HG02943 (cell line): ENCODE data around the gene BEND3.
A peak's percentile ranks its signal among the peaks of the same experiment; 100 is the strongest.
"Not testable (repeated sequence)": the region's sequence is repeated elsewhere in the genome, so short reads cannot be mapped to it uniquely, and the experiment has no call there.

Source experiments
- ATAC-seq: cut with Tn5 transposase; IDR thresholded peaks from one replicate; pipeline ENCODE4 v1.9.1; 2021; ENCODE audit warnings: mild to moderate bottlenecking, low read depth, moderate library complexity; ENCODE audit not compliant: unreplicated experiment

The BEND3 gene

DNA sequence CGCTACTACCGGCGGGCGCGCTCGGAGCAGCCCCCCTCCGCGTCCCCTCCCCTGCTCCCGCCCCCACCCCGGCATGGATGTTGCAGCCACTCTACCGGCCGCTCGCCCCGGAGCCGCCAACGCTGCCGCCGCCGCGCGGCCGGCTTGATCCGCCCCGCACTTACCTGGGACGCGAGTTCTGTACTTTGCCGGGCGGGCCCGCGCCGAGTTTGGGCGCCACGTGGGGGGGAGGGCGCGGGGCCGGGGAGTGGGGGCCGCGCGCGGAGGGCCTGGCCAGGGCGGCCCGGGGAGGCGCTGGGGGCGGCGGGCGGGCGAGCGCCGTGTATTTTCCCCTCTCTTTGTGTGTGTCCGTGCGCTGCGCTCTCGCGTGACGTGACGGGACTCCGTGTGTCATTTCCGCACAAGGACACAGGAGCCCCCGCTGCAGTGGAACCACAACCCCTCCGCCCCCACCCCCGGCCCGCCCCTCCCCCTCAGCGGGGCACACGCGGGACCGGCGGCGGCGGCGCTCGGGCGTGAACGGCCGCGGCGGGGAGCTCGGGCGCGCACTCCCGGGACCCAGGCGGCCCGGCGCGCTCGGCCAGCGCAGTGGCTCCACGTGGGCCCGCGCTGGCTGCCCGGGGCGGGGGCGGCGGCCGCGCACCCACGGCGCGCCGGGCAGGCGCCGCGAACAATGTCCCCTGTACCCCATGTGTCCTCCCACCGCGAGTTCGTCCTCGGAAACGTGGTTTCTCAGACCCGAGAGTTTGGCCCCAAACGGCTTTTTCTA lies at the start of gene BEND3:
Gene BEND3, minus strand, starts transcription at position 590 of the 769 bp plus-strand sequence. CDS start 16,230 bp downstream, outside the sequence.
- ATAC-seq: peak; percentile 13

DNA sequence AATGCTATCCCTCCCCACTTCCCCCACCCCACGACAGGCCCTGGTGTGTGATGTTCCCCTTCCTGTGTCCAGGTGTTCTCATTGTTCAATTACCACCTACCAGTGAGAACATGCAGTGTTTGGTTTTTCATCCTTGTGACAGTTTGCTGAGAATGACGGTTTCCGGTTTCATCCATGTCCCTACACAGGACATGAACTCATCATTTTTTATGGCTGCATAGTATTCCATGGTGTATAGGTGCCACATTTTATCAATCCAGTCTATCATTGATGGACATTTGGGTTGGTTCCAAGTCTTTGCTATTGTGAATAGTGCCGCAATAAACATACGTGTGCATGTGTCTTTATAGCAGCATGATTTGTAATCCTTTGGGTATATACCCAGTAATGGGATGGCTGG lies 49.0 kb upstream of the BEND3 start:
- ATAC-seq: not testable (repeated sequence)

DNA sequence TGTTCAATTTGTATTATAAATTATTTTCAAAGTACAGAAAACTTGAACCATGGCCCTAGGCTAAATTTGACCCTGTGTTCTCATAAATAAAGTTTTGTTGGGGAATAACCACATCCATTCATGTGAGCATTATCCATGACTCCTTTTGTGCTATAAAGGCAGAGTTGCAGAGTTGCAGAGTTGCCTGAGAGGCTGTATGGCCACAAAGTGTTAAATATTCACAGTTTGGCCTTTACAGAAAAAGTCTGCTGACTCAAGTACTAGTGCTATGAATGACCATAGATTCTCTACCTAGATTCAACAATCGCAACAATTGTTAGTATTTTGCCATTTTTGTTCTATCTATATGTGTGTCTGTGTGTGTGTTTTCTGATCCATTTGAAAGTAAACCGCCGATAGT lies 46.2 kb upstream of the BEND3 start:
- no peak for ATAC-seq

DNA sequence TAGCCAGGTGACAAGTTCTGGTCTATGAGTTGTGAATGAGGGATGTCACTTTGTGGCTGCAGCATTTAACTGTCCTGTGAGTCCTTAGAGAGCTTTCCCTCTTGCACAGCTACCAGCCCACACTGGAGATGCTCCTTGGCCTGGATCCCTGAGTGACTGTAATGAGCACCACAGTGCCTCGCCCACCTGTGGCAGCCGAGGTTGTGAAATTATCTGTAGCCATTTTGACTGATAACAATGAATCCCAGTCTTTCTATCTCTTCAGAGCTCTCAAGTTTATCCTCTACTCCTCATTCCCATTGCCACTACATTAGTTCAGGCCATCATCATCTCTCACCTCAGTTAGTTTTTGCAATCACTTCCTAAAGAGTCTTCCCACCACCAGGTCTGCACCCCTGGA lies 41.3 kb upstream of the BEND3 start:
- ATAC-seq: no peak

DNA sequence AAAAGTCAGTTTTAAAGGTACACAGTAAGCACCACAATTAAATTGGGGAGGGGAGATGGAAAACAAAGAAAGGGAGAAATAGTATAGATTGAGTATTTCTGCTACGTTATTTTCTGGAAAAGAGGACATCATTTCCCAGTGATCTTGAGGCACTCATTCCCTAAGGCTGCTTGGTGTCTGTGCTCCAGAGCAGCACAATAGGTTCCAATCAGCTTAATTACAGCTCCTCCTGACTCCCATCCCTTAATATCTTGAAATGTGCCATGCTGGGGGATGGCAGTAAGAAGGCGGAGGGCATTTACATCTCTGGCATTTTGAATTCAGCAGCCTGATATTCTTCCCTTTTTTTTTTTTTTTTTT lies 39.5 kb upstream of the BEND3 start:
- ATAC-seq: no peak

DNA sequence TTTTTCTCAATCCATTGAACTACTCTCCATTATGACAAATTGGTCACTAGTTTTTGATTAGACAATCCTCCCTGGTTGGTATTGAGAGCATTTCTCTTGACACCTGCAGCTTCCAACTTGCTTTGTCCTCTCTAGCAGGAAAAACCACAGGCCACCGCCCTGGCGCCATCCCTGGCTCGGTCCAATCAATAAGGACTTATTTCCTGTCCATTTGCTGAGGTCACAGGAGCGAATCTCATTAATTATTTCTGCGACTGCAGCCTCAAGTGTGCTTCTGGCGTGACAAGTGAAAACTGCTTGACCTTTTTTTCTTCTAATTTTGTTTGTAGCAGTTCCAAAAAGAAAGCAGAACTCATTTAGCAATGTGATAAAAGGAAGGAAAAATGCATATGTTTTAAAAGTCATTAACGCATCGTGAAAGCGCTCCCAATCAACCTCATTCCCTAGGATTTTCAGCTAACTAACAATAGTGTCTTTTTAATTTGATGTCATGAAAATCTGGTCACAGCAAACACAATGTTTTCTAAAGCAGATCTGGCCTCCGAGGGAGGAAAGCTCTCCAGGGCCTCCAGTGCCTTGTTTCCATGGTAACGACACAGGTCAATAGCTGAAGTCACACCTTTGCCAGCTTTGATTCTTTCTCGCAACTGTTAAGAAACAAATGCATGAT lies 39.0 kb upstream of the BEND3 start:
- no peak for ATAC-seq

DNA sequence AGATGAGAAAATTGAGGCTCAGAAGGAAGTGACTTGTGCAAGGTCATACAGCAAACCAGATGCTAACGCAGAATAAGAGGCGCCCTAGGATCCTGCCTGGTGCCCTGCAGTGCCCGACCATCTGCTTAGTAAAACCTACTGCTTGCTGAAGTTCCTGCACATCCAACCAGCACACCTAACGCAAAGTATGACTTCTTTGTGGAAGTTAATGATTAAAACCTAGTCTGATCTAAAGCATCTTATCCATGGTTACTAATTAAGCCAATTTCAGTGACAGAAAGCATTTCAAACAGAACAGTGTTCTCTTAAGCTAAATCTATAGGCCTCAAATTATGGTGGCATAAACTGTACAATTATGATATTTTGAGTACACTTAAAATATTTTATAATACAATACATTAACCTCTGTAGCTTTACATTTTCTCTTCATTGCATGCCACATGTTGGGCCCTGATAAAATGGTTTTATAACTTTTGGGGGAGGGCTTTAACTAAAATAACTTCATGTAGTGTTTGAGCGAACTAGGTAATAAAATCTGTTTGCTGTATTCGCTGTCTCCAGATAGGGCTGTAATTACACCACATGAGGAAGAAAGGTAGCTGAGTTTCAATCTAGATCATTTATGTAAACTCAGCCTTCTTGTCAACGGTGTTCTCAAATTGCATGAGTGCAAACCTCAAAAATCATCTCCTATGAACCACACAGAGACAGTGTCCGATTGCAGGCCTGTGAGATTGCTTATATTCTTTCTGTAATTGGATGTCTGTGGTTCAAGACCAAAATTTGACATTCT lies 37.5 kb upstream of the BEND3 start:
- no peak for ATAC-seq

DNA sequence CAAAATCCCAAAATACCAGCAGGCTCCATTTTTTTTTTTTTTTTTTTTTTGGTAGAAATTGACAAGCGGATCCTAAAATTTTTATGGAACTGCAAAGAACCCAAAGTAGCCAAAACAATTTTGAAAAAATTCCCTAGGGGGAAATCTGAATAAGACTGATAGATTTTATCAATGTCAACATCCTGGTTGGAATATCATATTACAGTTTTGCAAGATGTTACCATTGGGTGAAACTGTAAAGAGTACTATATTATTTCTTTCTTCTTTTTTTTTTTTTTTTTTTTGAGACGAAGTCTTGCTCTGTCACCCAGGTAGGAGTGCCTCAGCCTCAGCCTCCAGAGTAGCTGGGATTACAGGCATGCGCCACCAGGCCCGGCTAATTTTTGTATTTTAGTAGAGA lies 29.4 kb upstream of the BEND3 start:
- no peak for ATAC-seq

DNA sequence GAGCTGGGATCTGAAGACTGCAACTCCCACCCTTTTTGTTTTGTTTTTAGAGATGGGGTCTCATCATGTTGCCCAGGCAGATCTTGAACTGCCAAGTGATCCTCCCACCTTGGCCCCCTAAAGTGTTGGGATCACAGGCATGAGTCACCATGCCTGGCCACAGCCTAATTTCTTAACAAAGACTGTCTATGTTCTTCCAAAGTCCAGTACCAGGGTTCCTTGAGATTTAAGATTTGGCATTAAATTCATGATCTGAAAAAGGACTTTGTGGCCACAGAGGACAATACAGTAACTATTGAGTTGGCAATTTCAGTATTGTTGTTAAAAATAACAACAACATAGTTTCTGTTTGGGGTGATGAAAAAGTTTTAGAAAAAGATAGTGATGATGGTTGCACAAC lies 28.7 kb upstream of the BEND3 start:
- no peak for ATAC-seq

DNA sequence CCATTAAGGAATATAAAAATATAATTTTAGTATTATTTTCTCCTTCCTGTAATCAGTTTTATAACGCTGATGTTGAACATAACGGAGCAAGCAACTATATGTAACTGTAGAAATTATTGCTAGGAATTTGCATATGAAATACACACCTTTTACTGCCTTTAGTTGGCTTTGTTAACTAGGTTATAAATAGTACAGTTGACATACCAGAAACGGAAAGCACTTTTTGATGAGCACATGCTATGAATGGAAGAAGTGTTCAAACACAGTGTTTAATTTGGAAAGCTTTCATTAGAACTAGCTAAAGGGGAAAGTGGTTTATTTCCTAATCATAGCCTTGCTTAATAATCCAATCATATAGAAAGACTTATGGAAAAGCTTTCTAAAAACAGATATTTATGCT lies 25.3 kb upstream of the BEND3 start:
- no peak for ATAC-seq

DNA sequence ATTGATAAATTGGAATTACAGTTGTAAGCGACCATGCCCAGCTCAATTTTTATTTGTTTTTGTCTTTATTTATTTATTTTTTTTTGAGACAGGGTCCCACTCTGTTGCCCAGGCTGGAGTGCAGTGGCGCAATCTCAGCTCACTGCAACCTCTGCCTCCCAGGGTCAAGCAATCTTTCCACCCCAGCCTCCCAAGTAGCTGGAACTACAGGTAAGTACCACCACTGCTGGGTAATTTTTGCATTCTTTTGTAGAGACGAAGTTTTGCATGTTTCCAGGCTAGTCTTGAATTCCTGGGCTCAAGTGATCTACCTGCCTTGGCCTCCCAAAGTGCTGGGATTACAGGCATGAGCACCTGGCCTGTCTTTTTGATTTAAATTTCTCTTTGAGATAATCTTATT lies 21.0 kb upstream of the BEND3 start:
- not testable (repeated sequence) for ATAC-seq

DNA sequence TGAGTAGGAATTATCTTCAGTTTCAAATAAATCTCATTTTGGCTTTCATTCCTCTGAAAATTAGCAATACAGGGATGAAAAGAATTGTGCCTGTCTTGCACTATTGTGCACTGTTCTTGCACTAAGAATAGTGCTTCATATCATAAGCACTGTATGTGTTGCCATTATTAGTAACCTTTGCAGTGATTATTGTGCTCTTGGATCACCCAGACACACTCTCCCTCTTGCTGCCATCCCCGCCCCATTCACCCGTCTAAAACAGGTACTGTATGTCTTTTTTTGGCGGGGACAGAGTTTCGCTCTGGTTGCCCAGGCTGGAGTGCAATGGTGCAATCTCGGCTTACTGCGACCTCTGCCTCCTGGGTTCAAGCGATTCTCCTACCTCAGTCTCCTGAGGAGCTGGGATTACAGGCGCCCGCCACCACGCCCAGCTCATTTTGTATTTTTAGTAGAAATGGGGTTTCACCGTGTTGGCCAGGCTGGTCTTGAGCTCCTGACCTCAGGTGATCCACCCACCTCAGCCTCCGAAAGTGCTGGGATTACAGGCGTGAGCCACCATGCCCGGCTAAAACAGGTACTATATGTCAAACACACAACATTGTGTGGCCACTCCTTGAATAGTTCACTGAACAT lies 19.8 kb upstream of the BEND3 start:
- not testable (repeated sequence) for ATAC-seq

DNA sequence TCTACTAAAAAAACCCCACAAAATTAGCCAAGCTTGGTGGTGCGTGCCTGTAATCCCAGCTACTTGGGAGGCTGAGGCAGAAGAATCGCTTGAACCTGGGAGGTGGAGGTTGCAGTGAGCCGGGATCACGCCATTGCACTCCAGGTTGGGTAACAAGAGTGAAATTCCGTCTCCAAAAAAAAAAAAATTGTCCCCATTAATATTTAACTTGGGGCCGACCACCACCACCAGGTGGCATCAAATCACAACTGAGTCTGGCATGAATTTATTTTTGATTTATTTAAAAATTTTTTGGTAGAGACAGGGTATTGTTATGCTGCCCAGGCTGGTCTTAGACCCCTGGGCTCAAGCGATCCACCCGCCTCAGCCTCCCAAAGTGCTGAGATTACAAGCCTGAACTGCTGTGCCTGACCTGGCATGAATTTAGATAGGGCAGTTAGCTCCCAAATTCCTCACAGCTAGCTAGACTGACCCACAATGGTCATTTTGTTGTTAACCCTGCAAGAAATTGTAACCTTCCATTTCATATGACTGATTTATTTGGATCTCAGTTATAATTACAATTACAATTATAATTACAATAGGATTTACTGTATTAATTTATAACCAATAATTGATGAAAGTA lies 17.1 kb upstream of the BEND3 start:
- no peak for ATAC-seq

DNA sequence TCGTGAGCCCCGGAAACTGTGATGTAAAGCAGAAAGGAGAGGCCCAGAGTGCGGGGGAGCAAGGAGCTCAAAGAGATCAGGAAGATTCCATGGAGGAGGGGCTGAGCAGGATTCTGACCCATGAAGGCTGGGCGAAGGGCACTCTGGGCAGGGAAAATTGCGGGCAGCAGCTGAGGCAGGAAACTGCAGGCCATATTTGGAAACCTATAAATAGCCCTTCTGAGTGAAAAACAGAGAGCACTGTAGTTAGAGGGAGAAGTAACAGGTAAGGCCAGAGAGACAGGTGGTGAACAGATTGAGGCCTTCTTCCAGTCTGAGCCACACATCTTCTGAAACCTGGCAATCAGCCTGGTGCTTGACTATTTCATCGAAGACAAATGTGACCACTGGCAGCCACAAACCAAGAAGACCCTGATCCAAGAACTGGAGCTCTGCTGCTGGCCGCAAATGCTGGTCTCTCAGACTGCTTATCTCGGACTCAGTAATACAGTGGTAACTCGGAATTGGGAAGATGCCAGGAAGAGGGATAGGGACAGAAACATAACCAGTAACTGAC lies 14.1 kb upstream of the BEND3 start:
- no peak for ATAC-seq

DNA sequence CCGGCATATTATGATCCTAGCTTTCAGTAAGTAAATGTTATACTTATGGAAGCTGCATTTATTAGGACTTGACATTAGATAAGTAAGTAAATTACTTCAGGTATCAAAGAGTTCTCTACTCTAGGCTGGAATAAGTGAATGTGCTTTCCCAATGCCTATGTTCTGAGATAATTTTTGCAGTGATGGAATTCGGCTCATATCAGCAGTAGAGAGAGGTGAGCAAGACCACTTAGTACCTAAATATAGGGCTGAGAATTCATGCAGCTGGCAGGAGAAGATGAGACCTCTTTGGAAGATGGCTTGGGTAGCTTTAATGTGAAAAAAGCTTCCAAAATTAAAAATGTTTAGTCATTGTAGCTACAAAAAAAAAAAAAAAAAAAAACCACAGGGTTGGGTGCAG lies 13.3 kb upstream of the BEND3 start:
- ATAC-seq: no peak

DNA sequence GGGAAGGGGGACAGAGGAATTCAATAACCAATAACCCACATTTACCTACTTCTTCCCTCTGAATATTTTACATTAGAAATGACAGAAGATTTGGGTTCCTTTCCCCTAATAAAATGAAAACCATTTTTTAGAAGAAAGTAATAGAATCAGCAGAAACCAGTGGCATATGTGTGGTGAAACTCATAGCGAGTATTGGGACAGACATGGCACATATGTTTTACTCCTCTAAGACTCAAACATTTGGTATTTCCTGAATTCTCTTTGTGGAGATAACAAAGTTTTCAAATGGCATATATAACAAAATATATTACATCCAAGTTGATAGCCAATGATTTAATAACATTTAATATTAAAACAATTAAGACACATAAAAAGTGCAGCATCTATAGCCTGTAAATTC lies 12.9 kb upstream of the BEND3 start:
- no peak for ATAC-seq

DNA sequence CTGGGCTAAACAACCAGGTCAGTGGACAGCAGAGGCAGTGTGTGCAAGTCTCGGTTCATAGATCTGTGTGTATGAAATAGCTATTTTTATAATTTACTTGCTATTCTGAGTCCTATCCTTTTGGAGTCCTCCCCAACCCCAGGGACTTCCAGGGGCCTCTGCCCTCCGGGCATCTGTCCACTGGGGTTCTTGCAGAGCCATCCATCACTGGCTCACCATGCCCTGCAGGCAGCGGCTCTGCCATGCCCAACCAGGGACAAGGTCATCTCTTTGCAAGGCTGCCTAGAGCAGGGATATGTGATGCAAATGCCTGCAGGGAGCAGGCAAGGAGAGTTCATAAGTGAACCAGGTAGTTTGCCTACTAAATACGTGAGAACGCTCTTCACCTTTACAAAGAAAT lies 10.5 kb upstream of the BEND3 start:
- no peak for ATAC-seq

DNA sequence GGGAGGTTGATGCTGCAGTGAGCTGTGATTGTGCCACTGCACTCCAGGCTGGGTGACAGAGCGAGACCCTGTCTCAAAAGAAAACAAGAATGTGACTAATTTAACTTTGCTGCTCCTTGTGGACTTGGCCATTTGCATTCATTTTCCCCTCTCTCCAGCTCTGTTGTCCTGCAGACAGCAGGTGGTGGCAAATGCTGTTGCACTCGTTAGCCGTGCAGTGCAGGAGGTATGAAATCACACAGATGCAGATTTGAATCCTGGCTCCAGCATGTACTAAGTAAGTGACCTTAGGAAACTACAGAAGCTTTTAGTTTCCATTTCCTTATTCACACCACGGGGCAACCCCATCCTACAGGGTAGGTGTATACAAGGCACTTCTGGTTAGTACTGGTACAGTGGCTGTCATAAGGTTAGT lies 9.6 kb upstream of the BEND3 start:
- no peak for ATAC-seq

DNA sequence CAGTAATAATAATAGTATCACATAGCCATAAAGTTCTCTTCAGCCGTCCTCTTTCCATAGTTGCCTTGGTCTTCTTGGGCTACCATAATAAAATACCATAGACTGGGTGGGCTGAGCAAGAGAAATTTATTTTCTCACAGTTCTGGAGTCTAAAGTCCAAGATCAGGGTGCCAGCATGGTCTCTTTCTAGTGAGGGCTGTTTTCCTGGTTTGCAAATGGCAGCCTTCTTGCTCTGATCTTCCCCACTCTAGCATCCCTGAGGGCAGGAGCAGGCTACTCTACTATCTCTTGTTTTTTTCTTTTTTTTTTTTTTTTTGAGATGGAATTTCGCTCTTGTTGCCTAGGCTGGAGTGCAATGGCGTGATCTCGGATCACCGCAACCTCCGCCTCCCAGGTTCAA lies 8.2 kb upstream of the BEND3 start:
- ATAC-seq: no peak

DNA sequence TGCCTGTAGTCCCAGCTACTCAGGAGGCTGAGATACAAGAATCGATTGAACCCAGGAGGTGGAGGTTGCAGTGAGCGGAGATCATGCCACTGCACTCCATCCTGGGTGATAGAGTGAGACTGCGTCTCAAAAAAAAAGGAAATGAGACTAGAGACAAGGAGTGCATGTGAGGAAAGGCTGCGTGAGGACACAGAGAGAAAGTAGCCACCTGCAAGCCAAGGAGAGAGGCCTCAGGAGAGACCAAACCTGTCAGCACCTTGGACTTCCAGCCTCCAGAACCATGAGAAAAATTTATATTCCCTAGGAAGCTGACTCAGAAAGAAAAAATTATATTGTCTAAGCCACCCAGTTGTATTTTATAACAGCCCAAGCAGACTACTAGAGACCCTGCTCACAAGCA lies 7.4 kb upstream of the BEND3 start:
- ATAC-seq: no peak
